Forelimb muscle (tissue), 1 donor: Measurements from ENCODE around the gene BCL10. TPM values are rescaled to one million over a fixed set of nuclear protein-coding genes. Genes with fewer than 3 reads are reported as not detected.

Experiments used
- DNase-seq: peaks from one replicate; pipeline ENCODE4 v3.0.0-alpha.2; 2013; ENCODE audit warnings: low read depth
- polyA plus RNA-seq: library from polyadenylated mRNA; unstranded; fragments of 120-200 nt; gene quantifications from one replicate; pipeline ENCODE4 v1.2.1, GENCODE V29; 2013; ENCODE audit not compliant: insufficient read length

The BCL10 gene
- polyA plus RNA-seq, 1 donor: 10.6 TPM

- no peak for DNase-seq
These were observed 53.1 kb downstream of the BCL10 start for GRCh38 chr1:85223334-85223733.

- no peak for DNase-seq
These were observed 55.7 kb downstream of the BCL10 start for GRCh38 chr1:85220756-85221201.

- DNase-seq: no peak
These were observed 56.4 kb downstream of the BCL10 start for GRCh38 chr1:85219853-85220610.

- no peak for DNase-seq
These were observed 59.7 kb downstream of the BCL10 start for GRCh38 chr1:85216697-85217096.

Other genes with a start within 250 kb of the BCL10 start
- gene MCOLN3, start 228.1 kb downstream of the BCL10 start, polyA plus RNA-seq: 3.4 TPM
- 3.7 TPM for gene SYDE2, start 75.6 kb downstream of the BCL10 start, polyA plus RNA-seq
- 23.1 TPM for gene C1orf52, start 17.0 kb downstream of the BCL10 start, polyA plus RNA-seq
- 52.8 TPM for gene DDAH1, start 188.5 kb upstream of the BCL10 start, polyA plus RNA-seq